ENCODE results near the gene ITGB5. TPM values are rescaled to one million over a fixed set of nuclear protein-coding genes. Genes with fewer than 3 reads are reported as not detected.

Gene ITGB5
- total and polyA plus RNA-seq, 2 experiments from 2014 or later, result 33.9 to 383 TPM

GRCh38 chr3:124800076-124800475, 87.1 kb downstream of the ITGB5 start:
- Histone ChIP-seq H3K4me3 (no peak overlapping the region), H3K4me2 (ENCODE audit: unreplicated experiment) (no peak overlapping the region), H3K36me3 (ENCODE audit: low read depth) (0 out of 2 replicates have a peak, but pooled peaks cover 6% of the 10 kb centered on the region), H3K4me1 (ENCODE audit: insufficient read depth) (no peaks in the 10 kb centered on the region), H3K9ac (no peak overlapping the region), H3K27ac (no peak overlapping the region), H3K79me2 (ENCODE audit: insufficient read depth) (no peaks in the 10 kb centered on the region; the same call in 1 of the 2 replicates), H3F3A (ENCODE audit: insufficient read depth) (no peaks in the 10 kb centered on the region), H3K9me2 (ENCODE audit: insufficient read depth) (no peaks in the 10 kb centered on the region), H4K20me1 (ENCODE audit: insufficient read depth) (no peaks in the 10 kb centered on the region), H3K27me3 (replicated peaks; ENCODE audit: insufficient read depth) (no peaks in the 10 kb centered on the region), H3K9me3 (ENCODE audit: low read depth) (no peaks in the 10 kb centered on the region), H2AFZ (no peak overlapping the region)
- DNase-seq, result no peak
- no peak for TF ChIP-seq EZH2 (IDR thresholded peaks at IDR 0.05; ENCODE audit: insufficient read depth, poor library complexity, severe bottlenecking)
- TF ChIP-seq EZH2phosphoT487 (IDR thresholded peaks at IDR 0.05; ENCODE audit: insufficient read depth, low read depth), result no peak
- 96 to 100% methylated on average over 1 of the region's 1 CpG for WGBS, 2 experiments (ENCODE audit: low coverage in 1 of 2, low lambda C conversion rate in 2 of 2, missing lambda C conversion rate in 2 of 2)
- in situ Hi-C loops (cut with MboI), result no loop called here

- H2AFZ ChIP-seq, result no peak overlapping the region
- no peak overlapping the region for H3K4me2 ChIP-seq (ENCODE audit: unreplicated experiment)
- no peaks in the 10 kb centered on the region for H3K9me3 ChIP-seq (ENCODE audit: low read depth)
- no peaks in the 10 kb centered on the region for H3K4me1 ChIP-seq (ENCODE audit: insufficient read depth)
- DNase-seq, result no peak
- 92 to 94% methylated on average over 10 of the region's 10 CpGs for WGBS, 2 experiments (ENCODE audit: low coverage in 1 of 2, low lambda C conversion rate in 2 of 2, missing lambda C conversion rate in 2 of 2)
- H3K4me3 ChIP-seq, result no peak overlapping the region
- TF ChIP-seq EZH2 (IDR thresholded peaks at IDR 0.05; ENCODE audit: insufficient read depth, poor library complexity, severe bottlenecking) (no peak), EZH2phosphoT487 (IDR thresholded peaks at IDR 0.05; ENCODE audit: insufficient read depth, low read depth) (no peak)
- H3K27me3 ChIP-seq (replicated peaks; ENCODE audit: insufficient read depth), result no peaks in the 10 kb centered on the region
- H3K9ac ChIP-seq, result no peak overlapping the region
- in situ Hi-C loops (cut with MboI), result loop anchor here (10.0 kb wide), 1 partner anchor 85 kb away; the partner anchor contains the start of gene ITGB5
- H3F3A ChIP-seq (ENCODE audit: insufficient read depth), result 0 out of 2 replicates have a peak, but pooled peaks cover 3% of the 10 kb centered on the region
- H3K9me2 ChIP-seq (ENCODE audit: insufficient read depth), result no peaks in the 10 kb centered on the region
- H3K79me2 ChIP-seq (ENCODE audit: insufficient read depth), result peaks cover 3% of the 10 kb centered on the region; the same call in 1 of the 2 replicates
- 0 out of 2 replicates have a peak, but pooled peaks cover 9% of the 10 kb centered on the region for H3K36me3 ChIP-seq (ENCODE audit: low read depth)
- H3K27ac ChIP-seq, result no peak overlapping the region
- H4K20me1 ChIP-seq (ENCODE audit: insufficient read depth), result no peaks in the 10 kb centered on the region
Observed at GRCh38 chr3:124799676-124800075, 87.5 kb downstream of the ITGB5 start.

GRCh38 chr3:124797426-124797945, 89.7 kb downstream of the ITGB5 start:
- WGBS, 2 experiments (ENCODE audit: low coverage in 1 of 2, low lambda C conversion rate in 2 of 2, missing lambda C conversion rate in 2 of 2), result 94 to 97% methylated on average over 4 of the region's 4 CpGs
- H3K4me2 ChIP-seq (ENCODE audit: unreplicated experiment), result no peak overlapping the region
- peaks cover 12% of the 10 kb centered on the region; the same call in 1 of the 2 replicates for H3K36me3 ChIP-seq (ENCODE audit: low read depth)
- H4K20me1 ChIP-seq (ENCODE audit: insufficient read depth), result no peaks in the 10 kb centered on the region
- H3K79me2 ChIP-seq (ENCODE audit: insufficient read depth), result 0 out of 2 replicates have a peak, but pooled peaks cover 9% of the 10 kb centered on the region
- no peak overlapping the region for H3K9ac ChIP-seq
- H3K4me1 ChIP-seq (ENCODE audit: insufficient read depth), result peaks cover 20% of the 10 kb centered on the region
- H3K27ac ChIP-seq, result no peak overlapping the region
- peaks cover 21% of the 10 kb centered on the region for H3F3A ChIP-seq (ENCODE audit: insufficient read depth)
- no peaks in the 10 kb centered on the region for H3K9me2 ChIP-seq (ENCODE audit: insufficient read depth)
- DNase-seq, result no peak
- TF ChIP-seq EZH2phosphoT487 (IDR thresholded peaks at IDR 0.05; ENCODE audit: insufficient read depth, low read depth) (no peak), EZH2 (IDR thresholded peaks at IDR 0.05; ENCODE audit: insufficient read depth, poor library complexity, severe bottlenecking) (no peak)
- in situ Hi-C loops (cut with MboI), result loop anchor here (10.0 kb wide), 1 partner anchor 87 kb away; the partner anchor contains the start of gene ITGB5
- H3K9me3 ChIP-seq (ENCODE audit: low read depth), result no peaks in the 10 kb centered on the region
- H3K27me3 ChIP-seq (replicated peaks; ENCODE audit: insufficient read depth), result no peaks in the 10 kb centered on the region
- no peak overlapping the region for H2AFZ ChIP-seq
- no peak overlapping the region for H3K4me3 ChIP-seq

- WGBS, 2 experiments (ENCODE audit: low coverage in 1 of 2, low lambda C conversion rate in 2 of 2, missing lambda C conversion rate in 2 of 2), result 96% methylated on average over 19 of the region's 19 CpGs
- in situ Hi-C loops (cut with MboI), result loop anchor here (10.0 kb wide), 1 partner anchor 88 kb away; the partner anchor contains the start of gene ITGB5
Observed at GRCh38 chr3:124796477-124796876, 90.7 kb downstream of the ITGB5 start.

More at GRCh38 chr3:124796477-124796876, 90.7 kb downstream of the ITGB5 start:
- H3K4me1 ChIP-seq (ENCODE audit: insufficient read depth), result peaks cover 28% of the 10 kb centered on the region
- no peak overlapping the region for H3K4me2 ChIP-seq (ENCODE audit: unreplicated experiment)
- no peak overlapping the region for H3K4me3 ChIP-seq
- no peaks in the 10 kb centered on the region for H3K27me3 ChIP-seq (replicated peaks; ENCODE audit: insufficient read depth)
- H3K9me2 ChIP-seq (ENCODE audit: insufficient read depth), result no peaks in the 10 kb centered on the region
- H3K9ac ChIP-seq, result no peak overlapping the region
- no peak for DNase-seq
- peaks cover 29% of the 10 kb centered on the region for H3F3A ChIP-seq (ENCODE audit: insufficient read depth)
- no peaks in the 10 kb centered on the region for H3K9me3 ChIP-seq (ENCODE audit: low read depth)
- H2AFZ ChIP-seq, result no peak overlapping the region
- no peak overlapping the region for H3K27ac ChIP-seq
- H3K79me2 ChIP-seq (ENCODE audit: insufficient read depth), result 0 out of 2 replicates have a peak, but pooled peaks cover 9% of the 10 kb centered on the region
- no peaks in the 10 kb centered on the region for H4K20me1 ChIP-seq (ENCODE audit: insufficient read depth)
- TF ChIP-seq EZH2phosphoT487 (IDR thresholded peaks at IDR 0.05; ENCODE audit: insufficient read depth, low read depth) (no peak), EZH2 (IDR thresholded peaks at IDR 0.05; ENCODE audit: insufficient read depth, poor library complexity, severe bottlenecking) (no peak)
- peaks cover 12% of the 10 kb centered on the region; the same call in 1 of the 2 replicates for H3K36me3 ChIP-seq (ENCODE audit: low read depth)
